ENCODE data around the gene CTNNA3. TPM values are rescaled to one million over a fixed set of nuclear protein-coding genes. Genes with fewer than 3 reads are reported as not detected.

CTNNA3 gene
- total RNA-seq, 1 donor from 2014 or later = 0.30 TPM

GRCh38 chr10:66534866-66535265 lies 1161.1 kb downstream of the CTNNA3 start:
- H3K27ac Mint-ChIP-seq (ENCODE audit: unreplicated experiment) = no peak overlapping the region
- H3K4me1 Mint-ChIP-seq (ENCODE audit: unreplicated experiment) = no peaks in the 10 kb centered on the region
- no peaks in the 10 kb centered on the region for H3K9me3 Mint-ChIP-seq (ENCODE audit: unreplicated experiment)
- H3K4me3 Mint-ChIP-seq (ENCODE audit: unreplicated experiment) = no peak overlapping the region
- TF ChIP-seq, protein P1, sequence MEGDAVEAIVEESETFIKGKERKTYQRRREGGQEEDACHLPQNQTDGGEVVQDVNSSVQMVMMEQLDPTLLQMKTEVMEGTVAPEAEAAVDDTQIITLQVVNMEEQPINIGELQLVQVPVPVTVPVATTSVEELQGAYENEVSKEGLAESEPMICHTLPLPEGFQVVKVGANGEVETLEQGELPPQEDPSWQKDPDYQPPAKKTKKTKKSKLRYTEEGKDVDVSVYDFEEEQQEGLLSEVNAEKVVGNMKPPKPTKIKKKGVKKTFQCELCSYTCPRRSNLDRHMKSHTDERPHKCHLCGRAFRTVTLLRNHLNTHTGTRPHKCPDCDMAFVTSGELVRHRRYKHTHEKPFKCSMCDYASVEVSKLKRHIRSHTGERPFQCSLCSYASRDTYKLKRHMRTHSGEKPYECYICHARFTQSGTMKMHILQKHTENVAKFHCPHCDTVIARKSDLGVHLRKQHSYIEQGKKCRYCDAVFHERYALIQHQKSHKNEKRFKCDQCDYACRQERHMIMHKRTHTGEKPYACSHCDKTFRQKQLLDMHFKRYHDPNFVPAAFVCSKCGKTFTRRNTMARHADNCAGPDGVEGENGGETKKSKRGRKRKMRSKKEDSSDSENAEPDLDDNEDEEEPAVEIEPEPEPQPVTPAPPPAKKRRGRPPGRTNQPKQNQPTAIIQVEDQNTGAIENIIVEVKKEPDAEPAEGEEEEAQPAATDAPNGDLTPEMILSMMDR (IDR thresholded peaks at IDR 0.05) = no peak
- H3K36me3 Mint-ChIP-seq (ENCODE audit: unreplicated experiment) = no peaks in the 10 kb centered on the region
- peaks cover 21% of the 10 kb centered on the region for H3K27me3 Mint-ChIP-seq (ENCODE audit: unreplicated experiment)
- no peak for DNase-seq (ENCODE audit: extremely low spot score, unreplicated experiment)

- Mint-ChIP-seq H3K4me3 (ENCODE audit: unreplicated experiment) (no peak overlapping the region), H3K4me1 (ENCODE audit: unreplicated experiment) (peaks cover 13% of the 10 kb centered on the region), H3K9me3 (ENCODE audit: unreplicated experiment) (peaks cover under 1% of the 10 kb centered on the region), H3K36me3 (ENCODE audit: unreplicated experiment) (no peaks in the 10 kb centered on the region), H3K27ac (ENCODE audit: unreplicated experiment) (no peak overlapping the region), H3K27me3 (ENCODE audit: unreplicated experiment) (peaks cover 9% of the 10 kb centered on the region)
- TF ChIP-seq, protein P1 (IDR thresholded peaks at IDR 0.05) = no peak
- no peak for DNase-seq (ENCODE audit: extremely low spot score, unreplicated experiment)
These were observed 1174.5 kb downstream of the CTNNA3 start for GRCh38 chr10:66521506-66521905.

GRCh38 chr10:66519616-66520015 lies 1176.4 kb downstream of the CTNNA3 start:
- peaks cover 9% of the 10 kb centered on the region for H3K27me3 Mint-ChIP-seq (ENCODE audit: unreplicated experiment)
- no peaks in the 10 kb centered on the region for H3K36me3 Mint-ChIP-seq (ENCODE audit: unreplicated experiment)
- H3K4me3 Mint-ChIP-seq (ENCODE audit: unreplicated experiment) = no peak overlapping the region

GRCh38 chr10:66514666-66515065 lies 1181.3 kb downstream of the CTNNA3 start:
- Mint-ChIP-seq H3K9me3 (ENCODE audit: unreplicated experiment) (no peaks in the 10 kb centered on the region), H3K27me3 (ENCODE audit: unreplicated experiment) (peaks cover 6% of the 10 kb centered on the region), H3K27ac (ENCODE audit: unreplicated experiment) (no peak overlapping the region), H3K36me3 (ENCODE audit: unreplicated experiment) (peaks cover 2% of the 10 kb centered on the region), H3K4me3 (ENCODE audit: unreplicated experiment) (no peak overlapping the region), H3K4me1 (ENCODE audit: unreplicated experiment) (peaks cover 7% of the 10 kb centered on the region)
- TF ChIP-seq, protein P1 (IDR thresholded peaks at IDR 0.05) = no peak
- no peak for DNase-seq (ENCODE audit: extremely low spot score, unreplicated experiment)

More at GRCh38 chr10:66519616-66520015, 1176.4 kb downstream of the CTNNA3 start:
- Mint-ChIP-seq H3K9me3 (ENCODE audit: unreplicated experiment) (no peaks in the 10 kb centered on the region), H3K27ac (ENCODE audit: unreplicated experiment) (no peak overlapping the region), H3K4me1 (ENCODE audit: unreplicated experiment) (peaks cover 13% of the 10 kb centered on the region)
- TF ChIP-seq, protein P1 (IDR thresholded peaks at IDR 0.05) = no peak
- DNase-seq (ENCODE audit: extremely low spot score, unreplicated experiment) = no peak

DNA sequence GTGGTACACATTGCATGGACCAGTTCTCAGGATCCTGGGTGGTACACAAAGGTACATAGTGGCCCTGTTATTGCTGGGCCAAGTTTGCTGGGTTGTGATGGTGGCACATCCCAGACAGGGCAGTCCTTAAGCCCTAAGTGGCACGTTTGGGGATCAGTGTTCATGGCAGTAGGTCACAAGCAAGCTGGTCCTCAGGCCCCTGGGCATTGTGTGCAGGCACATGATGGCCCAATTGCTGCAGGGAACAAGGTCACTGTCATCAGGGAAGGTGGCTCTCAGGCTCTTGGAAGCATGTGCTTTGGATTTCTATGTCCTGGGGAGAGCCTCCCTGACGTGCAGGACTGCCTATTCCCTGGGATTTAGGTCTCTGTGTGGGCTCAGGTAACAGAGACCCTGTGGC lies 1182.5 kb downstream of the CTNNA3 start:
- H3K4me3 Mint-ChIP-seq (ENCODE audit: unreplicated experiment) = no peak overlapping the region
- TF ChIP-seq, protein P1 (IDR thresholded peaks at IDR 0.05) = no peak
- DNase-seq (ENCODE audit: extremely low spot score, unreplicated experiment) = no peak
- H3K27me3 Mint-ChIP-seq (ENCODE audit: unreplicated experiment) = no peaks in the 10 kb centered on the region
- H3K36me3 Mint-ChIP-seq (ENCODE audit: unreplicated experiment) = peaks cover 2% of the 10 kb centered on the region
- no peak overlapping the region for H3K27ac Mint-ChIP-seq (ENCODE audit: unreplicated experiment)
- peaks cover 8% of the 10 kb centered on the region for H3K4me1 Mint-ChIP-seq (ENCODE audit: unreplicated experiment)
- no peaks in the 10 kb centered on the region for H3K9me3 Mint-ChIP-seq (ENCODE audit: unreplicated experiment)
